Activated CD8-positive, alpha-beta memory T cell treated with anti-CD3 and anti-CD28 coated beads for 1 hour (primary cell): ENCODE data around the gene SYT17.
"Not testable (repeated sequence)": the region's sequence is repeated elsewhere in the genome, so short reads cannot be mapped to it uniquely, and the experiment has no call there.

Experiments
- DNase-seq, 2 donors: peaks; one replicate each; pipeline ENCODE4 v3.0.0-alpha.2; 2020; ENCODE audit warnings: low read depth in 1 of 2; ENCODE audit errors: extremely low read depth in 1 of 2

Gene SYT17

GRCh38 chr16:19173059-19173458 is 5.0 kb downstream of the SYT17 start:
- no peak for DNase-seq

GRCh38 chr16:19173649-19174383 is 5.8 kb downstream of the SYT17 start:
- DNase-seq: no peak

- no peak for DNase-seq
These were observed 6.4 kb downstream of the SYT17 start for GRCh38 chr16:19174478-19174877.

- no peak for DNase-seq
These were observed 7.6 kb downstream of the SYT17 start for GRCh38 chr16:19175492-19176262.

GRCh38 chr16:19177111-19177739 is 9.2 kb downstream of the SYT17 start:
- no peak for DNase-seq

- DNase-seq: peak in 1 of 2 donors; percentile 4
These were observed 11.8 kb downstream of the SYT17 start for GRCh38 chr16:19179546-19180490.

- DNase-seq: no peak
These were observed 12.7 kb downstream of the SYT17 start for GRCh38 chr16:19180741-19181140.

- no peak for DNase-seq
These were observed 14.4 kb downstream of the SYT17 start for GRCh38 chr16:19182481-19182880.

- DNase-seq: no peak
These were observed 15.1 kb downstream of the SYT17 start for GRCh38 chr16:19183187-19183586.

- no peak for DNase-seq
These were observed 16.9 kb downstream of the SYT17 start for GRCh38 chr16:19184823-19185509.

GRCh38 chr16:19185510-19185851 is 17.4 kb downstream of the SYT17 start:
- DNase-seq: no peak

GRCh38 chr16:19186408-19186807 is 18.4 kb downstream of the SYT17 start:
- no peak for DNase-seq

GRCh38 chr16:19187961-19188360 is 19.9 kb downstream of the SYT17 start:
- not testable (repeated sequence) for DNase-seq

GRCh38 chr16:19188406-19188805 is 20.4 kb downstream of the SYT17 start:
- DNase-seq: no peak

GRCh38 chr16:19192865-19193264 is 24.8 kb downstream of the SYT17 start:
- no peak for DNase-seq

- no peak for DNase-seq
These were observed 28.8 kb downstream of the SYT17 start for GRCh38 chr16:19196871-19197270.

GRCh38 chr16:19203374-19203966 is 35.4 kb downstream of the SYT17 start:
- no peak for DNase-seq

- DNase-seq: no peak
These were observed 42.4 kb downstream of the SYT17 start for GRCh38 chr16:19210280-19210924.

- no peak for DNase-seq
These were observed 42.9 kb downstream of the SYT17 start for GRCh38 chr16:19210968-19211367.
